AG08396 (cell line): Measurements from ENCODE around the gene KCNQ2.

Source experiments
- DNase-seq: peaks from one replicate; pipeline ENCODE4 v3.0.0; 2012; ENCODE audit warnings: low spot score, mixed read lengths

KCNQ2 gene

DNA sequence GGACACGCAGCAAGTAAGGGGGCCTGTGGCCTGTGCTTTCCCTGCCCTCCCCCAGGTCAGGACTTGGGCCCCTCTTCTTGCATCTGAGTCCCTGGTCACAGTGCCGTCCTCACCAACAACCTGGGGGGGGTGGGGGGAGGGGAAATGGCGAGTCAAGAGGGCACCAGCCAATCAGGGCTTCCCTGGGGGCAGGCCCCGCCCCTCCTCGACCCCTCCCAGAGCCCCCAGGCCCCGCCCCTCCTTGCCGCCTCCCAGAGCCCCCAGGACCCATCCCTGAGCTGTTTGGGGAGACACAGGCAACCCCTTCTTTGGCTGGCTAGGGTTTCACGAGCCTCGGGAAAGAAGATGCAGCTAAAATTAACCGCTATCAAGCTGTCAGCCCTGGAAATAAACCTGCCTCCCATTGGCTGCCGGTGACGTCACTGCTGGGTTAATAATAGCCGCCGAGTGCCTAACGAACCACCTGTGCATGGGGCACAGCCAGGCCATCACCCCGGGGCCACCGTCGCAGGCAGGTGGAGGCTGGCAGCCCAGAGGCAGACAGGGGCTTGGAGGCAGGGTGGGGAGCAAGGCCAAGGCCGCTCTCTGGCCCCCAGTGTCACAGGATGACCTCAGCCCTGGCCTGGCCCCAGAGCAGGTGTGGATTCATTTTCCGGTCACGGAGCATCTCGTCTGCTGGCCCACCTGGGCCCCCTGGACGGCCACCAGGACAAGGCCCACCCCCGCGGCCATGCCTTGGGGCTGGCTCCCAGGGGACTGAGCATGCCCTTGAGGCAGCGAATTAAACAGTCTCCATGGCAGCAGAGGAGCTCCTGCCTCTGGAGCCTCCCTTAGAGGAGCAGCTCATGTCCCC lies 29.6 kb upstream of the KCNQ2 start:
- DNase-seq = no peak

DNA sequence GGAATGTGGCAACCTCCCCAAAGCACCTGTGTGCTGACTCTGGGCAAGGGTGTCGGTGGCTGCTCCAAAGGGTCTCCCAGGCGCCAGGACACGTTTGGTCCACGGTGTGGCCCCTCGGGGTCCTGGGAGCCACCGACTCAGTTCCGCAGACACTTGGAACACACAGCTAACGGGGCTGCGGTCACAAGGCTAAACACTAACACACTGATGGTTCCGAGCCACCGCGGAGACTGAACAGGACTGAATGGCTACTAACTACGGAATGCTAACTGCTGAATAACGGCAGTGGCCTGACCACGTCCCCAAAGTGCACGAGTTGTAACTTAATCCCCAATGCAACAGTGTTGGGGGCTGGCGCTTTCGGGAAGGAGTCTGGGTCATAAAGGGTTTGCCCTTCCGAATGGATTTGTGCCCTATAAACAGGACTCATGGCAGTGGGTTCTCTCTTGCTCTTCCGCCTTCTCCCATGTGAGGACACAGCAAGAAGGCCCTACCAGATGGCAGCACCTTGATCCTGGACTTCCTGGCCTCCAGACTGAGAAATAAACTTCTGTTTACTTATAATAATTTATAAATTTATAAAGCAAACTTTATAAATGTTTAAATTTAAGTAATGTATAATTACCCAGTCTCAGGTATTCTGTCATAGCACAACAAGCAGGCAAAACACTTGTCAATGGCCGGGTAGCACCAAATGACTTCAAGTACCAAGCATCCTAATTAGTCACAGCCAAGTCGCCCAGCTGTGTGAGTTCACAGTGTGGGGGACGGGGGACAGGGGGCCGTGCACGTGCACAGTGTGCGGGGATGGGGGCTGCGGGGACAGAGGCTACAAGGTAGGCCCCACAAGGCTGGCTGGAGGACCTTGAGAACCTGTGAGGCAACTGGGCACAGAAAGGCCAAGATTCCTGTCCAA lies 28.7 kb upstream of the KCNQ2 start:
- DNase-seq = no peak

DNA sequence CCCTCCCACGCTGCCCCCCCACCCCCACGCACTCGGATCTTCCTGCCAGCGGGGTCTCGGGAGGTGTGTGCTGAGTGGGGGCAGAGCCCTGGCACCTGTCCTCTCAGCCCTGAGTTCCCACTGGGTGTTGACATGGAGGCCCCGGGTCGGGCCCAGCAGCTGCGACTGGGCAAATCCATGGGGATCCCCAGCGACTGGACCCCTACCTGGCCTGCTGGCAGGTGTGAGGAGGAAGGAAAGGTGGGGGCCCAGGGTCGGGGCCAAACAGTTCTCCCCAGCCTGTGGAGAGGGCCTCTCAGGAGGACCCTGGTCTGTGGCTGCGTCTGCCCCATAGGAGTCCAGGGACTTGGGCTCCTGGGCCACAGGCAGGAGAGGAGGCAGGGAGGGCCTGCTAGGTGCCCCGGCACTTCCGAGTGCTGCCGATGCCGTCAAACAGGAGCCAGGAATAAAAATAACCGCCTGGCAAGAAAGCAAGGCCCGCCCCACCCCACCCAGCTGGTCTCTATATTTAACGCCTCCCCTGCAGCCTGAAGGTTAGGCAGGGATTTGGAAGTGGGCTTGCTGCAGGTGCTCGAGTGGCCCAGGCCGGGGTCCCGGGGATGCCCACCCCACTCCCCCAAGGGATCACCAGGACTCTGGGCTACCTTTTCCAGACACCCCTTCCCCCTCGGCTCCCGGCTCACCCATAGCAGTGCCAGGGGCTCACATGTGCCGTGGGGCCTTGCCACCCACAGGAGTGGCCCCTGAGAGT lies 27.9 kb upstream of the KCNQ2 start:
- no peak for DNase-seq

DNA sequence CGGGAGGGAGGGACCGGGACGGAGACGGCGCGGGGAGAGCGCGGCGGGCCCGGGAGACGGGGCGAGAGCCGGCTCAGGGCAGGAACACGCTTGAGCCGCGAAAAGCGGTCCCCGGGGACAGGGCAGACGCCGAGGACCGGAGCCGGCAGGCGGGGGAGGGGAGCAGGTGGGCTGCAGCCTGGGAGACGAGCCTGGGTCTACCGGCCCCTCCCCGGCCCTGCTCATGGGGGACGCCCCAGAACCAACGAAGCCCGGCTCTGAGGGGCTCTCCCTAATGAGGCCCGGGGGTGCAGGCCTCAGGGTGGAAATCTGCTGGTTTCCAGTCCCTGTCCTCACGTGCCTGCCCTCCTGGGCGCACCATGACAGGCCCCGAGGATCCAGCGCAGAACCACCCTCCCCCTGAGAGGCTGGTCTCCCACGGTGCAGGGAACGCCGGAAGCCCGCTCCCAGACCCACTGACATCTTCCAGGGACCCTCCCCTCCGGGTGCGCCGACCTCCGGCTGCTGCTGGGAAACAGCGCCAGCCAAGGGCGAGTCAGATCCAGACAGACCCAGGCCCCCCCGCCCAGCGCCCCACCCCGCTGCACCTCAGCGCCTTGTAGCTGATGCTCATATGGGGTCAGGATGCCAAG lies 27.0 kb upstream of the KCNQ2 start:
- DNase-seq = no peak

DNA sequence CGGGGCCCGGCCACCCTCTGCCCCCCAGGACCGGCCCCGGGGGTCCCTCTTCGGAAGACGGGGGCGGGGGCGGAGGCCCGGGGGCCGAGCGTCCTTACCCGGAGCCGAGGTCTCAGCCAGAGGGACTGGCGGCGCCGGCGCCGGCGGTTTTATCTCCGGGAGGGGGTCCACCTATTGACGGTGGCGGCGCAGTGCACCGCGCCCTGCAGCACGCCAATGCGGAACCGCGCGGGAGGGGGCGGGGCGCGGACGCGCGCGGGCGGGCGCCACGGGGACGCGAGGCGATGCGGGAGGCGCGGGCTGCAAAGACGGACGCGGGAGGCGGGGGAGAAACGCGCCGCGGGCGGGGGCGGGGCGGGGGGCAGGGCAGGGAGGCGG lies 26.5 kb upstream of the KCNQ2 start, which contains the start of gene EEF1A2:
Gene EEF1A2 (minus strand): TSS at position 124 of the 378 bp plus-strand sequence. CDS start 1,320 bp downstream, outside the sequence.
- peak; percentile 64 for DNase-seq

DNA sequence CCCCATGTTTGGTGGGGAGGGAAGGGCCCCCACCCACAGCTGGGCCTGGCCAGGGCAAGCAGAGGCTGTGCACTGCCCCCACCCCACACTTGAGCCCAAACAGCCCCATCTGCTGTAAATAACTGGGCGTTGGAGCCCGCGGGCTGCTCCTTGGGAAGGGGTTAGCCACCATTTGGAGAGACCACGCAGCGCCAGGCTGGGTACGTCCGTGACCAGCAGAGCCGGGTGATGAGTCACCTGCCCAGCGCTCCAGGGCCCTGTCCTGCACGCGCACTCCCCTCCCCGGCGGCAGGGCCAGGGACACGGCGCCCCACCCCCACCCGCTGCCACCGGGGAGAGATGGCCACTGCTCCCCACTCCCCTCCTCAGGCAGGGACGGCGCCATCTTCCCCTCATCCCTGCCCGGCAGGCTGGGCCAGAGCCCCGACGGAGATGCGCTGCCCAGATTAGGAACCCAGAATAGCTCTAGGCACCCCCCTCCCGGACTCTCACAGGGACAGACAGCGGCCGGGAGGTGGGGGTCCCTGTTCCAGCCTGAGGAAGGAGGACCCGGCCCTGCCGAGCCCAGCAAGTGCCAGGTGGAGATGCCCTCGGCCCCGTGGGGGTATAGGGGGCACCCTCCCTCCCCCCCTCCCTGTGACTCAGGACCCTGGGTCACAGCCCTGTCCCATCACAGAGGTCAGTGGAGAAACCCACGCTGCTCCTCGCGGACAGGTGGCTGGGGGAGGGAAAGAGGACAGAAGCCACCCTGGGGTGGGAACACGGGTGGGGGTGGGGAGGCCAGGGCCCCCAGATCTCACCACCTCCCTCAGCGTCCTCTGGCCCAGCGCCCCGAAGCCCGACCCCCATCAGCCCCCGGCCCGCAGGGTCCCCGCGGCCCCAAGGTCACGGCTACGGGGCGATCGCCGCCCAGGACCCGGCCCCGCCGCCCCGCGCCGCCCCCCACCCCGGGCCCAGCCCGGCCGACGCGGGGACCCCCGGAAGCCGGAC lies 25.8 kb upstream of the KCNQ2 start:
- peak; percentile 66 for DNase-seq

DNA sequence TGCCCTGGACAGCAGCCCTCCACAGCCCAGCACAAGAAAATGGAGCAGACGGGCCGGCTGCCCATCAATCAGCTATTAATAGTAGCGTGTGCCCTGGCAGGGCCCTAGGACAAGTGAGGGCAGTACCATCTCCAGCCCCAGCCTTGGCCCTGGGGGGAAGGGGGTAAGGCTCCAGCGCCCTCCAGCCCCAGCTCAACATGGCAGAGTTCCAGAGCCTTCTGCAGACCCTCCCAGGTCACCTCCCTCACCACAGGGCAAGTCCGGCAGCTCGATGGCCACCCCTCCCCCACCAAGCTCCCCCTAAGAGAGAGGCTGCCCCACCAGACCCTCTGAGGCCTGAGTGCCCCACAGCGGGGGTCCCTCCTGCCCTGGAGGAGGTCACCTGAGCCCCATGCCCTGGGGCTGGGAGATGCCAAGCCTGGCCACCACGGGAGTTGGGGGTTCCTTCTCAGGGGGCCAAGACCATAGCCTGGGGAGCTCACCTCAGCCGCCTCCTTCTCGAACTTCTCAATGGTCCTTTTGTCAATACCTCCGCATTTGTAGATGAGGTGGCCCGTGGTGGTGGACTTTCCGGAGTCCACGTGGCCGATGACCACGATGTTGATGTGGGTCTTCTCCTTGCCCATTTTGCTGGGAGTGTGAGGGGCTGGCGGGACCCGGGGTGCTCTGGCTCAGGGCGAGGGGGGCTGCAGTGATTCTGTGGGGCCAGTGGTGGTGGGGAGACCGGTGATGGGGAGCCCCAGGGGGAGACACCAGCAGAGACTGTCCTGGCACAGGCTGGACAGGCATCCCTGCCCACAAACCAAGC lies 24.9 kb upstream of the KCNQ2 start:
- DNase-seq = no peak

DNA sequence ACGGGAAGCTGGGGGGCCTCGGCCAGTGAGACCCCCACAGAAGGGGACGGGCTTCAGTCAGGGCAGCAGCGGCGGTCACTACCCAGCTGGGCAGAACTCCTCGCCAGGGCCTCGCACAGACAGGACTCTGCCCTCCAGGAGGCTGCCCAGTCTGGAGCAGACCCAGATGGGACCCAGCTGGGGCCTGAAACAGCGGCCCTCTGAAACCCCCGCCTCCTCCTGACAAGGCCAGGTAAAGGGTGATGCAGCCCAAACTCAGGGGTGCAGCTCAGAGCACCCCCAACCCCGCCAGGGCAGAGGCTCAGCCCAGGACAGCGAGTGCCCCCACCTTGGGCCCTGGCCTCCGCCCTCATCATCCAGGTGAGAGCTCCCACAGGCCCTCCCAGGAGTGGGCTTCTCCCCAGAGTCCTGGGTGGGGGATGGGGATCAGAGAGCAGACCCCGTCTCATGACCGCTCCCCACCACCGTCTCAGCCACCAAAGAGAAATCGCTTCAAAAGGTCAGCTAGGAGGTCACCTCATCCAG lies 24.2 kb upstream of the KCNQ2 start:
- DNase-seq = no peak

DNA sequence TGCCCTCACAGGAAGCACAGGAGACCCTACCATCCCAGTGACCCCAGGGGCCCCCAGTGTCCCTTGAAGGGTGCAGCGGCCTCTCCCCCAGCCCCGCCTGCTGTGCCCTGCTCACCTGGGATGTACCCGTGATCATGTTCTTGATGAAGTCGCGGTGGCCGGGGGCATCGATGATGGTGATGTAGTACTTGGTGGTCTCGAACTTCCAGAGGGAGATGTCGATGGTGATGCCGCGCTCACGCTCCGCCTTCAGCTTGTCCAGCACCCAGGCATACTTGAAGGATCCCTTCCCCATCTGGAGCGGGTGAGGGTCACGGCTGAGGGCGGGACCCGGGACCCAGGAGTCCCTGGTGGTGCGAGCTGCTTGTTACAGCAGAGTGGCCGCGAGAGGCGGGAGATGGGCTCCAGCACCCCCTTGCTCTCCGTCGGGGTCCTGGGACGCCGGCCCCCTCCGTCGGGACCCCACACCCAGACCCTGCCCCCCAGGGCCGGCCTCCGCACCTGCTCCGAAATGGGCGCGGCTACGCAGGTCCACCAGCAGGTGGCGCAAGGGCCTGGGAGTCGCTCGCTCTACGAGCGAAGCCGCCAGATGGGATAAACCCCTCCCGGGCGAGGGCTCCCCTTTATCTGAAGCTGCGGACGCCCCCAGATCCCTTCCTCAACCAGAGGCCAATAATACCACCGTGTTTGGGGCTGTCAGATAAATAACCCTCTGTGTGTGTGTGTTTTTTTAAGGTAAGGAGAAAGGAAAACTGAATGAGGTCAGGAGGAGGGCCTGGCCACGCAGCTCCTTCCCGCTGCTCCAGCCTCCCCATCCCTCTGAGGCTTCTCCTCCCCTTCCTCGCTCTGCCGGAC lies 23.5 kb upstream of the KCNQ2 start:
- peak; percentile 89 for DNase-seq

DNA sequence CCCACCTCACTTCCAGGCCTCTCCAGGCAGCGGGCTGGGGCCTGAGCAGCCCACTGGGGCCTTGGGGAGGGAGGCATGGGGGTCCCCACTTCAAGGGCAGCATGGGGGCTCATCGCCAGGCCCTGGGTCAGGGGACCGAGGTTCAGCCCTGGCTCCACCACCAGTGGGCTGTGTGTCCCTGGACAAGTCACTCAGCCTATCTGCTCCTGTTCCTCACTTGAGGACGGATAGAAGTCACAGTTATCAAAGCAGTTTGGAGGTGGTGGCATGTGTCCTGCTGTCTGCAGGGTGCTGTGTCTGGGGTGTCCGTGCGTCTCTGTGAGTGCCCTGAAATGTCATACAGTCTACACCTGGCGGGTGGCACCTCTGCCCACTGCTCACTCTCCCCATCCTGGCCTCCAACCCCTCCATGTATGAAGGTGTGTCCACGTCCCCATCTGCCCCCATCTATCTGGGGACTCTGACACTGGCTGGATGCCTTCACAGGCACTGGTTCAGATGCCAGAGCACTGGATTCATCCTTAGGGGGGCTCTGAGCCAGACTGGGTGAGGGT lies 22.8 kb upstream of the KCNQ2 start:
- DNase-seq = no peak

DNA sequence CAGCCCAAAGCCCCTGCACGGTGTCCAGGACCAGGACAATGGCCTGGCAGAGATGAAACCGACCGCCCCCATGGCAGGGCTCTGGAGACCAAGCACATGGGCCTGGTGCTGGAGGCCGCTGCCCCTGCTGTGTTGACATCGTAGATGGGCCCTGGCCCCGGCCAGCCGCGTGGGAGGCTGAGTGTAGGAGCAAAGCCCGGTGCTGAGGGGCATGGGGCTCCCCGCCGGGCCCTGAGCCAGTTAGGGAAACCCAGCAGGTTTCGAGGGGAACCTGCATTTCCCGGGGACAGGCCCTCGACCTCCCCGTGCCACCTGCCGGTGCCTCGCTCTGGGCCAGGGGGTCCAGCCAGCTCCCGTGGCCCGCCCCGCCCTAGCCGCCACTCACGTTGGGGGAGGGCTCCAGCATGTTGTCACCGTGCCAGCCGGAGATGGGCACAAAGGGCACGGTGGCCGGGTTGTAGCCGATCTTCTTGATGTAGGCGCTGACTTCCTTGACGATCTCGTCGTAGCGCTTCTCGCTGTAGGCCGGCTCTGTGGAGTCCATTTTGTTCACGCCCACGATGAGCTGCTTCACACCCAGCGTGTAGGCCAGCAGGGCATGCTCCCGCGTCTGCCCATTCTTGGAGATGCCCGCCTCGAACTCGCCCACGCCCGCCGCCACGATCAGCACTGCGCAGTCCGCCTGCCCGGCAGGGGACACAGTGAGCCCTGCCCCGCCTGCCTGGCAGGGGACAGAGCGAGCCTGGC lies 22.1 kb upstream of the KCNQ2 start:
- DNase-seq = no peak

DNA sequence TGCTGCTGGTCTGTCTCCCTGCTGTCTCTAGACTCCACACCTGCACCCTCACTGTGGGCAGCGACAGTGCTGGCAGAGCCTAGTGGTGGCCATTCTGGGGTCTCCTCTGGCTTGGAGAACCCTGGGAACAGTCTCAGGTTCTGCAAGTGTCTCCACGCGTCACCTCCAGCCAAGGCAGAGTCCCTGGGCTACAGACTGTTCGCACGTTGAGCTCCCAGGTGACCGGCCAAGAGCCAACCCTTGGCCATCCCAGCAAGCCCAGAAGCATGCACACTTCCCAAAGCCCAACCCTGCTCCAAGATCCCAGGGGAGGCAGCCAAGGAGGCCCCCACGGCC lies 21.6 kb upstream of the KCNQ2 start:
- DNase-seq = no peak

DNA sequence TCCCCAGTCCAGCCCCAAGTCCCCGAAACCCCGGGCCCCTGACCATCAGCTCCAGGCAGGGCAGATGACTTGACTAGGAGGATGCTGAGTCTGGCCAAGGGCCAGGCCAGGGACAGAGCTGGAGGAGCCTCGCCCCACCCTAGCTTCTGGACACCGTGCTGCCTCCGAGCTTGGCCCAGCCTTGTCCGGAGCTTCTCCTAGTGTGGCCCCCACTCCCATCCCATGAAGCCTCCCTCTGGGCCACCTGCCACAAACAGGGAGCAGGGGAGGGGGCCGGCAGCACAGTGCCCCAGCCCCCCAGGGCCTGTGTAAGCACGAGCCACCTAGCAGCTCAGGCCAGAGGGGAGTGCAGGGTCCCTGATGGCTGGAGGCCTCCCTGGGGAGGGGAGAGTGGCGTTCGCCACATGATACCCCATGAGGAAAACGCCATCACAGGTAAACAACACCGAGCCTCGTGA lies 21.1 kb upstream of the KCNQ2 start:
- DNase-seq = no peak

DNA sequence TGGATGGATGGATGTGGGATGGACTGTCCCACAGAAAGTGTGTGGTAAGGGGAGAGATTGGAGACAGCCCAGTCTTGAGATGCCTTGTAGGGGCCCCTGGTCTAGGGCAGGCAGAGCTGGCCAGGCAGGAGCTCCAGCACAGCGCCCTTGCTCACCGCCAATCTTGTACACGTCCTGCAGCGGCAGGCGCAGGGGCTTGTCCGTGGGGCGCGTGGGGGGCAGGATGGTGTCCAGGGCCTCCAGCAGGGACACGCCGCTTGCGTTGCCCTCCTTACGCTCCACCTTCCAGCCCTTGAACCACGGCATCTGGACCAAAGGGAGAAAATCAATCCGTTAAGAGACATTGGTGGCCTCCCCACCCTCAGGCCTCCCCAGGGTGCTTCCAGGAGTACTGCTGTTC lies 20.5 kb upstream of the KCNQ2 start:
- DNase-seq = no peak

DNA sequence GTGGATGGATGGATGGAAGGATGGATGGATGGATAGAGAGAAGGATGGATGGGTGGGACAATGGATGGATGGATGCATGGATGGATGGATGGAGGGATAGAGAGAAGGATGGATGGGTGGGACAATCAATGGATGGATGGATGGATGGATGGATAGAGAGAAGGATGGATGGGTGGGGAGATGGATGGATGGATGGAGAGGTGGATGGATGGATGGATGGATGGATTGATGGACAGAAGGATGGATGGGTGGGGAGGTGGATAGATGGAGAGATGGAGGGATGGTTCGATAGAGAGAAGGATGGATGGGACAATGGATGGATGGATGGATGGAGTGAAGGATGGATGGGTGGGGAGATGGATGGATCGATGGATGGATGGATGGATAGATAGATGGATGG lies 20.1 kb upstream of the KCNQ2 start:
- no peak for DNase-seq

DNA sequence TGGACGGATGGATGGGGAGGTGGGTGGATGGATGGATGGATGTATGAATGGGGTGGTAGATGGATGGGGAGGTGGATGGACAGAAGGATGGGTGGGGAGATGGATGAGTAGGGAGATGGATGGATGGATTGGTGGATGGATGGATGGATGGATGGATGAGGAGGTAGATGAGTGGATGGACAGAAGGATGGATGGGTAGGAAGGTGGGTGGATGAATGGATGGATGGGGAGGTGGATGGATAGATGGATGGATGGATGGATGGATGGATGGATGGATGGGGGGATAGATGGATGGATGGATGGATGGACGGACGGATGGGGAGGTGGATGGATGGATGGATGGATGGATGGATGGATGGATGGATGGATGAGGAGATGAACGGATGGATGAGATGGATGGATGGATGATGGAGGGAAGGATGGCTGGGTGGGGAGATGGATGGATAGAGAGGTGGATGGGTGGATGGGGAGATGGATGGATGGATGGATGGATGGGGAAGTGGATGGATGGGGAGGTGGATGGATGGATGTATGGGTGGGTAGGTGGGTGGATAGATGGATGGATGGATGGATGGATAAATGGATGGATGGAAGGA lies 19.3 kb upstream of the KCNQ2 start:
- no peak for DNase-seq

DNA sequence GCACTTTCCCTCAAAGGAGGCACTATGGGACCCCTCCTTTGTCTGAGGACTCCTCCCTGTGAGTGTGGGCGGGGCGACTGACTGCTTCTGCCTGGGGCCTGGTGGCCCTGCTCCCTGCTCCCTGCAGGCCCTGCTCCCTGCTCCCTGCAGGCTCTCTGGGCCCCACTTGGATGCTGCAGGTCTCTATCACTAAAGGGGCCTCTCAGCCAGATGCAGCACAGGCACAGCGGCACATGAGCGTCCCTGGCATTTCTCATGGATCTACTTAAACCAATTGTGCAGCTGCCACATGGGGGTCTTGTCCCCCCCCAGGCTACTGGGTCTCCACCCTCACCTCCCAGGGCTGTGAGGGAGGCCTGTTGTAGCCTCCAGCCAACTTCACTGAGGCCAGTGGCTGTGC lies 18.6 kb upstream of the KCNQ2 start:
- DNase-seq = no peak
